Right lobe of liver (tissue), 6 donors: Measurements from ENCODE around the gene NAV2. TPM values are rescaled to one million over a fixed set of nuclear protein-coding genes. Genes with fewer than 3 reads are reported as not detected.

ENCODE experiments used
- ATAC-seq, 4 donors: fragments of 200-7000 bp; cut with Tn5 transposase; one replicate each; pipeline ENCODE4 v1.9.1; 2020; ENCODE audit warnings: mild to moderate bottlenecking in 4 of 4, moderate library complexity in 4 of 4
- DNase-seq, 3 donors: peaks; one replicate each; pipeline ENCODE4 v3.0.0-alpha.2; 2020
- H3K27ac ChIP-seq, 3 donors: fragments of 200-600 bp; one replicate each; pipeline ENCODE4 v1.8.0; 2022
- H3K27me3 ChIP-seq, 2 donors: fragments of 200-600 bp; one replicate each; pipeline ENCODE4 v1.8.0; 2022
- H3K36me3 ChIP-seq, 4 donors: fragments of 200-600 bp; sonication (generic) in 1 of 4; one replicate each; pipeline versions ENCODE4 v1.5.1 to v1.8.0; 2017 to 2022; ENCODE audit warnings: control low read depth in 1 of 4
- H3K4me1 ChIP-seq, 4 donors: fragments of 200-600 bp; sonication (generic) in 1 of 4; one replicate each; pipeline versions ENCODE4 v1.5.1 to v1.8.0; 2017 to 2022; ENCODE audit warnings: control low read depth in 1 of 4
- H3K4me3 ChIP-seq, 3 donors: fragments of 200-600 bp; one replicate each; pipeline ENCODE4 v1.8.0; 2022
- H3K9me3 ChIP-seq, 4 donors: fragments of 200-600 bp; sonication (generic) in 1 of 4; one replicate each; pipeline versions ENCODE4 v1.5.1 to v1.8.0; 2017 to 2022; ENCODE audit warnings: control low read depth in 1 of 4
- POLR2A ChIP-seq: fragments of 450-650 bp; IDR thresholded peaks from one replicate; pipeline ENCODE4 v1.6.1; 2017; ENCODE audit warnings: antibody characterized with exemption, mild to moderate bottlenecking
- WGBS: methylation state at CpG from one replicate; pipeline ENCODE4 v1.1.6; 2018; ENCODE audit warnings: low coverage, low lambda C conversion rate; ENCODE audit not compliant: insufficient coverage; ENCODE audit errors: missing lambda C conversion rate; 5-methylcytosine and 5-hydroxymethylcytosine counted together
- intact Hi-C, 2 donors: fragments of 100-400 bp; cut with DNase I; formaldehyde crosslinking; loops; one replicate each; pipeline versions ENCODE4 v1.11.2 to v1.14.1; 2022
- total RNA-seq, 6 experiments: library from RNA; depleted of rRNA in 2 of 6; stranded (reverse); fragments of >200 nt in 2 of 6; fragmentation: NEBNext Ultra II Directional in 3 of 6; extraction: Animal tissue kit (Norgen Biotek cat#: 25700) in 3 of 6; gene quantifications; one replicate each; pipeline versions ENCODE4 v1.1.0 to v1.2.4, GENCODE V29; 2016 to 2023
- TF ChIP-seq, protein P1 (sequence below), 4 donors: fragments of 200-600 bp in 3 of 4; fragments of 450-650 bp in 1 of 4; IDR thresholded peaks; one replicate each; pipeline versions ENCODE4 v1.5.1 to v1.8.0; 2016 to 2022; ENCODE audit warnings: antibody characterized with exemption in 4 of 4, mild to moderate bottlenecking in 2 of 4
- donor health status: DM: no; HTN: yes; CAD: no.
- donor health status: DM: no; HTN: no; CAD: no.
- donor health status: DM: no; HTN: no; CAD: no.
- donor health status: DM: no; HTN: yes; CAD: no.
- donor health status: DM: no; HTN: yes; CAD: no.

NAV2 gene
- total RNA-seq, 6 experiments from 2014 or later, result 15.5 to 69.2 (median 37.1) TPM

DNA sequence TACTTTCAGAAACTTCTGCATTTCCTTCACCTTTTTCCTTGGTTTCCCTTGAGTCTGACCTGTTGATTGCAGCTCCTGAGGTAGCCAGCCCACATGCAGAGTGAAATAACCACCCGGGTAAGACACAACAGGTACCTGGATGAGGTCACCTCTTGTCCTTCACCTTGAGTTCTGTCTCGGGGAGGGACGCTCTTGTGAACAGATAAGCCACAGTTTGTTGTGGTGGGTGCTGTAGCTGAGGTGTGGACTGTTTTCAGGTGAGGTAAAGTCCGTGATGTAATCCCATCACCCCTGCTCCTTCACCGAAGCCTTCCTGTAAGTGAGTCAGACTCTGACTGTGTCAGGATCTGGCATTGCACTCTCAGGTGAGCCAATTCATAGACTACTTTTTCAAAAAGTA lies 183.1 kb downstream of the NAV2 start:
- no peaks in the 10 kb centered on the region for H3K27me3 ChIP-seq
- DNase-seq (no peak), ATAC-seq (peak in 1 of 4 donors; percentile 37)
- peaks cover 0 to 3% (median 1%) of the 10 kb centered on the region in 4 donors for H3K36me3 ChIP-seq
- no peaks in the 10 kb centered on the region for H3K9me3 ChIP-seq
- TF ChIP-seq, protein P1, sequence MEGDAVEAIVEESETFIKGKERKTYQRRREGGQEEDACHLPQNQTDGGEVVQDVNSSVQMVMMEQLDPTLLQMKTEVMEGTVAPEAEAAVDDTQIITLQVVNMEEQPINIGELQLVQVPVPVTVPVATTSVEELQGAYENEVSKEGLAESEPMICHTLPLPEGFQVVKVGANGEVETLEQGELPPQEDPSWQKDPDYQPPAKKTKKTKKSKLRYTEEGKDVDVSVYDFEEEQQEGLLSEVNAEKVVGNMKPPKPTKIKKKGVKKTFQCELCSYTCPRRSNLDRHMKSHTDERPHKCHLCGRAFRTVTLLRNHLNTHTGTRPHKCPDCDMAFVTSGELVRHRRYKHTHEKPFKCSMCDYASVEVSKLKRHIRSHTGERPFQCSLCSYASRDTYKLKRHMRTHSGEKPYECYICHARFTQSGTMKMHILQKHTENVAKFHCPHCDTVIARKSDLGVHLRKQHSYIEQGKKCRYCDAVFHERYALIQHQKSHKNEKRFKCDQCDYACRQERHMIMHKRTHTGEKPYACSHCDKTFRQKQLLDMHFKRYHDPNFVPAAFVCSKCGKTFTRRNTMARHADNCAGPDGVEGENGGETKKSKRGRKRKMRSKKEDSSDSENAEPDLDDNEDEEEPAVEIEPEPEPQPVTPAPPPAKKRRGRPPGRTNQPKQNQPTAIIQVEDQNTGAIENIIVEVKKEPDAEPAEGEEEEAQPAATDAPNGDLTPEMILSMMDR (IDR thresholded peaks at IDR 0.05), result no peak
- TF ChIP-seq POLR2A, result no peak
- H3K4me1 ChIP-seq, result peaks cover 0 to 9% (median 2%) of the 10 kb centered on the region in 4 donors
- H3K4me3 ChIP-seq, result no peak overlapping the region
- 86% methylated on average over 5 of the region's 5 CpGs for WGBS
- intact Hi-C loops, result no loop called here
- peak overlapping the region in 1 of 3 donors; percentile 35 for H3K27ac ChIP-seq

DNA sequence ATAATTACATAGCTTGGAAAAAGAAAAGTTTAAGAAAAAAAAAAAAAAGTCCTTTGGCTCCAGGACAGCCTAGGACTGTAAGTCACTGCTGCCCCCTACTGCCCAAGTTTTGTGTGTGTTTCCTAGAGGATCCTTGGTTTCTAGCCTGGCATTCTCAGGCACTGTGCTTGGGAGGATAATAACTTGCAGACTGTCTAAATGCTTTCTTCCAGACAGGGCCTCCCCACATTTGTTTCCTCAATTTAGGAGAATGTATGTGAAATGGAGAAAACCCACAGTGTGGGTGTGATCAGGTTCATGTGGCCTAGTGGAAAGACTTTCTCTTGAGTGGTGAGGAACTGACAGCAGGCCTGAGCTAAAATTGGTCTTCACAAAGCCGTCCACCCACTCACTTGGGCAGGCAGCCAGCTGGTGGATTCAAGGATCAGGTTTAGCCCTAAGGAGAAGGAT lies 191.0 kb downstream of the NAV2 start:
- intact Hi-C loops, result loop anchor here in 1 of 2 donors (10.0 kb wide), 1 partner anchor 339 kb away; no protein-coding TSS in a partner anchor
- TF ChIP-seq, protein P1 (IDR thresholded peaks at IDR 0.05), result peak; percentile 71 to 85 (median 80)
- TF ChIP-seq POLR2A, result no peak
- H3K27me3 ChIP-seq, result no peaks in the 10 kb centered on the region
- peaks cover 0 to under 1% (median 0%) of the 10 kb centered on the region in 4 donors for H3K9me3 ChIP-seq
- no peak overlapping the region for H3K4me3 ChIP-seq
- peaks cover 0 to 20% (median 4%) of the 10 kb centered on the region in 4 donors for H3K4me1 ChIP-seq
- 0% methylated on average over 1 of the region's 1 CpG for WGBS
- DNase-seq, result peak; percentile 60 to 72 (median 67)
- no peak overlapping the region for H3K27ac ChIP-seq
- no peaks in the 10 kb centered on the region for H3K36me3 ChIP-seq
- peak; percentile 73 to 80 (median 79) for ATAC-seq

DNA sequence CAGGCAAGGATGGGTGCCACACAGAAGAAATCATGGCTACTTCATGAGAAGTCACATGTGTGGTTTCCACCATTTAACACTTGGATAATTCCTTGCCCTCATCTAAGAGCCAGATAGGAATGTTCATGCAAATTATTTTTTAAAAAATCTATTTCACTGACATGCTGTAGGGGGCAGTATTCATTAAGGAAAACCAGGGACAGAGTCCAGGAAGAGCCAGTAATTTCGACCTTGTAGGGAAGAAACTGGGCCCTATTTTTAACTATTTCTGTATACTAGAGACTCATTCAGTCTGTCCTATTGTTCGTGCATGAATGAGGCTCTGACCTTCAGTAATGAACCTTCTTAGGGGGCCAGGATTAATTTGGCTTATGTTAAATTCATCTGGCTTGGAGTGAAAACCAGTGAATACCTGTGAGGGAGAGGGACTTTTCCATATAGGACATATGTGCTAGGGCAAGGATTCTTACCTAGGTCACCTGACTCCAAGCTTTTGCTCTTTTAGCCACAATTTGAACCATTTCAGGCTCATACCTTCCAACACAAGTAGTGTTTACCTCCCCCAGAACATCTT lies 192.7 kb downstream of the NAV2 start:
- H3K36me3 ChIP-seq, result no peaks in the 10 kb centered on the region
- 23% methylated on average over 2 of the region's 2 CpGs for WGBS
- H3K27me3 ChIP-seq, result no peaks in the 10 kb centered on the region
- peaks cover 0 to 23% (median 8%) of the 10 kb centered on the region in 4 donors for H3K4me1 ChIP-seq
- TF ChIP-seq, protein P1 (IDR thresholded peaks at IDR 0.05), result peak; percentile 61 to 69 (median 67)
- TF ChIP-seq POLR2A, result no peak
- H3K27ac ChIP-seq, result no peak overlapping the region
- DNase-seq, result no peak
- H3K4me3 ChIP-seq, result no peak overlapping the region
- peaks cover 0 to 3% (median 0%) of the 10 kb centered on the region in 4 donors for H3K9me3 ChIP-seq
- peak; percentile 64 to 77 (median 68) for ATAC-seq
- intact Hi-C loops, result loop anchor here (5.0 to 10.0 kb wide), 2 partner anchors 341 to 343 kb away; no protein-coding TSS in a partner anchor

DNA sequence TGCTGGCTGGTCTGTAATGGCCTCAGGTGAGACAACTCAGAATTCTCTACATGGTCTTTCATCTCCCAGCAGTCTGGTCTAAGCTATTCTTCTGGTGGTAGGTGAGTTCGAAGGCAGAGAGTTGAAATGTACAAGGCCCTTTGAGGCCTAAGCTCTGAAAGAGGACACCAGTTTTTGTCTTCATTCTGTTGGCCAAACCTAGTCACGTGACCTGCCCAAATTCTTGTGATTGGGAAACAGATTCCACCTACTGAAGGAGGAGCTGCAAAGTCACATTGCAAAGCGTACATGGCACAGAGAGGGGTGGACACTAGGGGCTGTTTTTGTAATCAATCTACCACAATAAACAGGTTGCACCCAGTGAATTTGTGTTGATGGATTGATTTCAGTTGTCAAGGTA lies 193.5 kb downstream of the NAV2 start:
- 67% methylated on average over 3 of the region's 3 CpGs for WGBS
- no peak for ATAC-seq
- intact Hi-C loops, result loop anchor here (5.0 to 10.0 kb wide), 2 partner anchors 341 to 344 kb away; no protein-coding TSS in a partner anchor

More for the DNA sequence above, 193.5 kb downstream of the NAV2 start:
- H3K27me3 ChIP-seq, result no peaks in the 10 kb centered on the region
- peaks cover 0 to 3% (median 0%) of the 10 kb centered on the region in 4 donors for H3K9me3 ChIP-seq
- DNase-seq, result no peak
- no peak overlapping the region for H3K4me3 ChIP-seq
- H3K36me3 ChIP-seq, result no peaks in the 10 kb centered on the region
- TF ChIP-seq POLR2A, result no peak
- TF ChIP-seq, protein P1 (IDR thresholded peaks at IDR 0.05), result no peak
- H3K27ac ChIP-seq, result no peak overlapping the region
- peaks cover 0 to 31% (median 12%) of the 10 kb centered on the region in 4 donors for H3K4me1 ChIP-seq
